GM13976 (cell line): ENCODE measurements around the gene NPAS2.

Experiments
- DNase-seq: peaks from one replicate; pipeline ENCODE4 v3.0.0; 2012; ENCODE audit warnings: low spot score
- in situ Hi-C: fragments of 300-500 bp; cut with MboI; formaldehyde crosslinking; loops from one replicate; pipeline ENCODE4 v1.12.0; 2022; ENCODE audit warnings: low sequenced_read_pairs, mixed read lengths, inconsistent platforms; ENCODE audit not compliant: unreplicated experiment
- TF ChIP-seq, protein P1 (sequence below): IDR thresholded peaks from 2 replicates; pipeline ENCODE4 v1.5.1; 2012; ENCODE audit warnings: borderline replicate concordance, mild to moderate bottlenecking; ENCODE audit not compliant: insufficient read depth; ENCODE audit errors: extremely low read depth, missing control alignments, control extremely low read depth

NPAS2 gene

DNA sequence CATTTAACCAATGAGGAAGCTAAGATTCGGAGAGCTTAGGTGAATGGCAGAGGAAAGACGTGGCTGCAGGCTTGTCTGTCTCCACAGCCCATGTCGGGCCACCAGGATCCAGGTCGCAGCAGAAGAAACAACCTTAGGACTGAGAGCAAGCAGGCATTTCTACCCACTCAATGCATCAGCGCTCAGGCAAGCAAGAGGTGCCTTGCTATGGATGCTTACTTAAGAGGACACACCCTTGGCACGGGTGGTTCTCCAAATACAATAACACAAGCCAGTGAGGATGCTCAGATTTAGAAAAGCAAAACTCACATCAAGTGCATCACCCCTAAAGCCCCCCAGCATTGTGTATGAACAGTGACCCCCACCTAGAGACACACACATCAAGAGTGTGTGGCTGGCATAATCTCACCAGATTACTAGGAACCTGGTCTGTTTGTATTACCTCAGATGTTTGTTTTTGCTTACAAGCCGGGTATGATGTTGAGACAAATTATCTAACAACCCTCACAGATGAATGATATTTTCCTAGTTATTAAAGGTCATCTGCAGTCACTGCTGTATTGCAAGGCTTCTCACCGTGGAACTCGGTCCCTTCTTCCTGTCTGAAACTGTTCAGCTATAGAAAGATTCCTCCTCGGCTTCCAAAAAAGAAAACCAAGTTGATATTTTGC, 34.2 kb upstream of the NPAS2 start:
- DNase-seq, result no peak
- TF ChIP-seq, protein P1, sequence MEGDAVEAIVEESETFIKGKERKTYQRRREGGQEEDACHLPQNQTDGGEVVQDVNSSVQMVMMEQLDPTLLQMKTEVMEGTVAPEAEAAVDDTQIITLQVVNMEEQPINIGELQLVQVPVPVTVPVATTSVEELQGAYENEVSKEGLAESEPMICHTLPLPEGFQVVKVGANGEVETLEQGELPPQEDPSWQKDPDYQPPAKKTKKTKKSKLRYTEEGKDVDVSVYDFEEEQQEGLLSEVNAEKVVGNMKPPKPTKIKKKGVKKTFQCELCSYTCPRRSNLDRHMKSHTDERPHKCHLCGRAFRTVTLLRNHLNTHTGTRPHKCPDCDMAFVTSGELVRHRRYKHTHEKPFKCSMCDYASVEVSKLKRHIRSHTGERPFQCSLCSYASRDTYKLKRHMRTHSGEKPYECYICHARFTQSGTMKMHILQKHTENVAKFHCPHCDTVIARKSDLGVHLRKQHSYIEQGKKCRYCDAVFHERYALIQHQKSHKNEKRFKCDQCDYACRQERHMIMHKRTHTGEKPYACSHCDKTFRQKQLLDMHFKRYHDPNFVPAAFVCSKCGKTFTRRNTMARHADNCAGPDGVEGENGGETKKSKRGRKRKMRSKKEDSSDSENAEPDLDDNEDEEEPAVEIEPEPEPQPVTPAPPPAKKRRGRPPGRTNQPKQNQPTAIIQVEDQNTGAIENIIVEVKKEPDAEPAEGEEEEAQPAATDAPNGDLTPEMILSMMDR, result no peak
- in situ Hi-C loops, result no loop called here

DNA sequence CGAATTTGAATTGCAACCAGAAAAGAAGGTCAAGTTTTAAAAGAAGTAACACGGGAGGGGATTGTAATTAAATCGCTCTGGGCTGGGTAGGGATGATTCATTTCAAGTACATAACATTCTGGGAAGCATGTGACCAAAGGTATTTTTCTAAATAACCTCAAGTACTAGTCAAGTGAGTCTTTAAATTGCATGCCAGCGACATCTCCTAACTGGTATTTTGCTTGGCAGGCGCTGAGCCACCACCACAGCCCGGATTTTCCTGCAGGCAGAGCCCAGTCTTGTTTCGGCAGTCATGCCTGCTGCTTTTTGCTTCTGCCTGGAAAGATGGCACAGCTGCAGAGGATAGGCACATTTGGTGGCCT, 33.7 kb upstream of the NPAS2 start:
- in situ Hi-C loops, result no loop called here
- no peak for DNase-seq
- TF ChIP-seq, protein P1, result no peak

DNA sequence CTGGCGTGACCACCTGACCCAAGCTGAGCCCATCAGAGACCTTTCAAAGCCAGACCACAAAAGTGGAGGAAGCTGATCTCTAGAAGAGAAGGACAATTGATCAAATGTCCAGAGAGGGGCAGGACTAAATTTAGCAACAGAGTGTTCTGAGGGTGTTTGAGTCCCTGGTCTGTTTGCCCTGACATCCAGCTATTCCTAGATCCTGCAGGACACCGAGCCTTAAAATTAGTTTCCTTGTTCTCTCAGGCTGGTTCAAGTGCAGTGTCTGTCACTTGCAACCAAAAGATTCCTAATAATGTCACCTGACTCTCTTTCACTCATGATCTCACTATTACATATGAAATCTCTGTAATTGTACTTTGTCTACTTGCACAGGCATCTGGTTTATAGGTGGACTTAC, 33.0 kb upstream of the NPAS2 start:
- TF ChIP-seq, protein P1, result no peak
- no peak for DNase-seq
- in situ Hi-C loops, result no loop called here

DNA sequence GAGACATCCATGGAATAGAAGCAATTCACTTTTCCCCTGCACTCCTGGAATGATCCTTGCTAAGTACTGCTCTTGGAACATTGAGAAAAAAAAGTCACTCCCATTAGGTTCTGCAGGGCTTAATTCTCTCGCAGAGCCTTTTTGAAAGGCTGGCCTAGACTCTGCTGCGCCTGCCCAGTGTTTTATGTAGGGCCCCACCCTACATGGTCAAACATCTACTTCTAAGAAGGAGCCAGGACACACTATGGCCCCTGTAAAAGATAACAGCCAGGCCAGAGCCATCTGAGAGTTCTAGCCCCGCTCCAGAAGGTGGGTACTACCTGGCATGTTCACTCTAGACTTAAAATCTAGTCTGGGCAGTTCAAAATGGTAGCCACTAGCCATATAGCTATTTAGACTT, 30.6 kb upstream of the NPAS2 start:
- in situ Hi-C loops, result no loop called here
- no peak for DNase-seq
- TF ChIP-seq, protein P1, result no peak

DNA sequence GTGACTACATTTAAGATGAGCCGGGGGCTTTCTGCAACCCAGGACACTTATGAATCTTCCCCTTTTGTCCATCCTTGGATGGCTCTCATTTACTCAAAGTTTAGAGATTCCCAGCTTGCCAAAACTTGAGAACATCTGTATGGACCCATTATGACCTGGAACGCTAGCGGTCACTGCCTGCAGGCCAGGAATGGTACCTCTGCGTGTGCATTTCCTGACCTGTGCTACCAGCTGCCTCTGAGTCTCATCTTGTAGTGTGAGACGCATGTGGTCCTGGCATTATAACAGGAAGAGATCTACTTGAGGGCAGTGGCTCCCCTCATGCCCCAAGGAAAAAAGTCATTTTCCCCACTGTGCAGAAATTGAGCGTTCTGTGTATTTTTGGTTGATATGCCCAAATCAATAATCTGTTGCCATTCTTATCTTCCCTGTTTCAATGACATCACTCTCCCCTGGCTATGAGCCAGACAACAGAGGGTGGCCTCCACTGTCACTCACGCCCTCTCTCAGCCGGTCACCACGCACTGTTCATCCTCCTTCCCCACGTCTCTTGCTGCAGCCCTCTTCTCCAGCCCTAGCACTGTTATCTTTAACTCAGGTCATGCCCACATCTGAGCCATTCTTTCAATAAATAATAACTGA, 28.5 kb upstream of the NPAS2 start:
- DNase-seq, result no peak
- in situ Hi-C loops, result no loop called here
- TF ChIP-seq, protein P1, result no peak

DNA sequence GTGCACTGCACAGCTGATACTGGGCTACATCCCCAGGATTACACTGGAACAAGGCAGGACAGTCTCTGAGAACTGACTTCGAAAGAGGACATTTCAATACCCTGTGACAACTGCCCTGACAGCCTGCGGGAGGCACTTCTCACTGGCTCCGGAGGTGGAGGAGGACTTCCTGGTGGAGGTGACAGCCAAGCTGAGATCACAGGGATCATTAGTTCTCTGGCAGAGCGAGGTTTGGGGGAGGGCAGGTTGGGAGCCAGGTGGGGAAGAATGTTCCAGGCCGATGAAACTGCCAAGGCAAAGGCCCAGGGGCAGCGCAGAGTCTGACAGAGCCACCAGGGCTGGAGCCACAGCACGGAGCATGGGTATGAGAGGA, 28.0 kb upstream of the NPAS2 start:
- TF ChIP-seq, protein P1, result no peak
- in situ Hi-C loops, result no loop called here

More for the DNA sequence above, 28.0 kb upstream of the NPAS2 start:
- DNase-seq, result no peak
